HepG2 (cell line): ENCODE results near the gene MAFF. TPM values are rescaled to one million over a fixed set of nuclear protein-coding genes. Genes with fewer than 3 reads are reported as not detected.

ENCODE experiments used
- ATAC-seq: fragments of 200-7000 bp; cut with Tn5 transposase; 3 replicates; pipeline ENCODE4 v1.9.1; 2020; ENCODE audit warnings: mild to moderate bottlenecking, moderate library complexity
- BruUV-seq: library from RNA; stranded (reverse); fragments of 400-500 nt; replicated peaks from 2 replicates; lab custom pipeline; 2021; lab: Mats Ljungman, UMichigan
- CTCF ChIA-PET: fragments of 300-600 bp; formaldehyde crosslinking; extraction: SDS; loops from one replicate; lab custom pipeline; 2021; ENCODE audit warnings: low total read pairs, inconsistent platforms, low intra/inter-chr PET ratio; lab: Yijun Ruan, JAX
- POLR2A ChIA-PET: fragments of 350-600 bp; sonication (Branson Sonifier 250); formaldehyde crosslinking; loops from one replicate; lab custom pipeline; 2020; ENCODE audit warnings: antibody characterized with exemption, inconsistent platforms; lab: Yijun Ruan, JAX
- DNase-seq: peaks from one replicate; pipeline ENCODE4 v3.0.0-alpha.2; 2015; ENCODE audit warnings: low spot score
- FAIRE-seq: peaks from 3 replicates; lab custom pipeline; 2011; peaks lifted over from hg19 to GRCh38; lab: Jason Lieb, UNC
- H2AFZ ChIP-seq: one replicate; pipeline ENCODE4 v1.6.1; 2011; ENCODE audit warnings: low read length, inconsistent platforms
- H3K27ac ChIP-seq: fragments of 300-600 bp; 3 replicates; pipeline ENCODE4 v1.8.0; 2011; ENCODE audit warnings: mixed run types, mild to moderate bottlenecking, mixed read lengths, low read length, inconsistent platforms; ENCODE audit not compliant: insufficient read depth; ENCODE audit errors: extremely low read length
- H3K27me3 ChIP-seq, 2 experiments: fragments of 200-600 bp in 1 of 2; 2 replicates in 1 of 2; 3 replicates in 1 of 2; pipeline versions ENCODE4 v1.6.0 to v1.8.0; 2011; ENCODE audit warnings: low read length in 2 of 2, mild to moderate bottlenecking in 2 of 2, moderate library complexity in 2 of 2, inconsistent platforms in 1 of 2; ENCODE audit not compliant: insufficient read depth in 2 of 2, control insufficient read depth in 1 of 2
- H3K36me3 ChIP-seq, 2 experiments: fragments of 200-600 bp in 1 of 2; replicated peaks in 1 of 2; 2 replicates in 1 of 2; 3 replicates in 1 of 2; pipeline versions ENCODE4 v1.5.1 to v1.8.0; 2011; ENCODE audit warnings: low read length in 2 of 2, inconsistent platforms in 1 of 2; ENCODE audit not compliant: insufficient read depth in 2 of 2, control insufficient read depth in 1 of 2
- H3K4me1 ChIP-seq: 2 replicates; pipeline ENCODE4 v1.5.1; 2012; ENCODE audit warnings: low read length, inconsistent platforms; ENCODE audit not compliant: insufficient read depth
- H3K4me2 ChIP-seq: 2 replicates; pipeline ENCODE4 v1.6.0; 2011; ENCODE audit warnings: low read depth, low read length, inconsistent platforms
- H3K4me3 ChIP-seq, 3 experiments: fragments of 200-600 bp in 1 of 3; sonication (generic), shearing (Covaris generic) in 1 of 3; replicated peaks in 1 of 3; 2 replicates each; pipeline ENCODE4 v1.5.1; 2011 to 2016; ENCODE audit warnings: low read length in 3 of 3, inconsistent platforms in 2 of 3, low read depth in 2 of 3, mild to moderate bottlenecking in 2 of 3, control low read depth in 1 of 3, mixed read lengths in 1 of 3; ENCODE audit not compliant: insufficient read depth in 1 of 3
- H3K79me2 ChIP-seq: one replicate; pipeline ENCODE4 v1.6.1; 2011; ENCODE audit warnings: low read length, inconsistent platforms; ENCODE audit not compliant: insufficient read depth
- H3K9ac ChIP-seq: 2 replicates; pipeline ENCODE4 v1.6.0; 2011; ENCODE audit warnings: mild to moderate bottlenecking, low read depth, low read length, inconsistent platforms; ENCODE audit not compliant: insufficient read depth
- H3K9me3 ChIP-seq: 2 replicates; pipeline ENCODE4 v1.5.1; 2012; ENCODE audit warnings: mild to moderate bottlenecking, low read length
- H4K20me1 ChIP-seq: 2 replicates; pipeline ENCODE4 v1.6.0; 2011; ENCODE audit warnings: inconsistent platforms, mild to moderate bottlenecking, low read length, moderate library complexity; ENCODE audit not compliant: insufficient read depth
- ARNT ChIP-seq: fragments of 450-650 bp; IDR thresholded peaks from 2 replicates; pipeline ENCODE4 v1.6.1; 2017
- CHCHD3 ChIP-seq: sonication (generic); formaldehyde crosslinking; IDR thresholded peaks from 2 replicates; pipeline ENCODE4 v1.8.0; 2022; ENCODE audit warnings: mild to moderate bottlenecking, missing genetic modification reagents, moderate library complexity
- CREB1 ChIP-seq, 2 experiments: fragments of 450-650 bp in 1 of 2; IDR thresholded peaks; 2 replicates each; pipeline ENCODE4 v1.6.1; 2016 to 2017; ENCODE audit warnings: control low read depth in 1 of 2, mild to moderate bottlenecking in 1 of 2, missing compliant biosample characterization in 1 of 2, missing genetic modification characterization in 1 of 2
- FOSL1 ChIP-seq: sonication (generic); formaldehyde crosslinking; IDR thresholded peaks from 2 replicates; pipeline ENCODE4 v1.9.0; 2021; ENCODE audit warnings: missing genetic modification reagents, borderline replicate concordance
- GFI1 ChIP-seq: sonication (generic); formaldehyde crosslinking; IDR thresholded peaks from 2 replicates; pipeline ENCODE4 v1.5.0; 2020; ENCODE audit warnings: missing genetic modification reagents, mild to moderate bottlenecking, borderline replicate concordance
- MZF1 ChIP-seq: sonication (generic); formaldehyde crosslinking; IDR thresholded peaks from 2 replicates; pipeline ENCODE4 v1.8.1; 2023; ENCODE audit warnings: mild to moderate bottlenecking, missing genetic modification reagents, borderline replicate concordance
- NFKBIZ ChIP-seq: IDR thresholded peaks from 2 replicates; pipeline ENCODE4 v1.6.1; 2018; ENCODE audit warnings: missing genetic modification reagents, missing compliant biosample characterization
- PHB2 ChIP-seq: fragments of 450-650 bp; IDR thresholded peaks from 2 replicates; pipeline ENCODE4 v1.6.1; 2018; ENCODE audit not compliant: partially characterized antibody
- ZNF263 ChIP-seq: sonication (generic); formaldehyde crosslinking; IDR thresholded peaks from 2 replicates; pipeline ENCODE4 v1.4.0; 2020; ENCODE audit warnings: missing genetic modification reagents
- ZNF749 ChIP-seq: sonication (generic); formaldehyde crosslinking; IDR thresholded peaks from 2 replicates; pipeline ENCODE4 v1.8.0; 2022; ENCODE audit warnings: mild to moderate bottlenecking, missing genetic modification reagents, moderate library complexity, borderline replicate concordance
- WGBS: methylation state at CpG from one replicate; pipeline ENCODE4 v1.1.6; 2017; ENCODE audit warnings: low lambda C conversion rate; 5-methylcytosine and 5-hydroxymethylcytosine counted together
- in situ Hi-C: cut with HindIII; loops from 2 replicates; pipeline ENCODE4 v1.10.0; 2017; ENCODE audit warnings: low pct_unique_long_range_greater_than_20kb; ENCODE audit not compliant: extremely low pct_ligation_motif_present
- intact Hi-C: fragments of 100-400 bp; cut with micrococcal nuclease; formaldehyde crosslinking; loops from one replicate; pipeline ENCODE4 v1.10.0; 2022; ENCODE audit not compliant: unreplicated experiment
- polyA plus RNA-seq, 8 experiments: library from polyadenylated mRNA; depleted of rRNA in 3 of 8; stranded (reverse) in 7 of 8; unstranded in 1 of 8; fragments of >200 nt; fragmentation: Illumina TruSeq in 4 of 8; extraction: Trizol in 4 of 8; gene quantifications; 2 replicates each; pipeline versions ENCODE4 v1.2.1 to v1.2.3, GENCODE V29; 2011 to 2016; ENCODE audit warnings: low read depth in 4 of 8, missing spikeins in 1 of 8, mixed read lengths in 1 of 8; ENCODE audit not compliant: insufficient read depth in 1 of 8
- total RNA-seq, 5 experiments: library from RNA; depleted of rRNA; stranded (reverse); fragments of >200 nt; fragmentation: Illumina TruSeq; extraction: Trizol; gene quantifications; 2 replicates each; pipeline ENCODE4 v1.2.3, GENCODE V29; 2016; ENCODE audit warnings: low read depth in 1 of 5
- TF ChIP-seq, protein P1 (sequence below): sonication (generic); formaldehyde crosslinking; IDR thresholded peaks from 2 replicates; pipeline ENCODE4 v1.4.0; 2020; ENCODE audit warnings: missing genetic modification reagents, borderline replicate concordance
- TF ChIP-seq, protein P2 (sequence below): sonication (generic); formaldehyde crosslinking; IDR thresholded peaks from 2 replicates; pipeline ENCODE4; 2020; ENCODE audit warnings: missing genetic modification reagents, mild to moderate bottlenecking, borderline replicate concordance
- TF ChIP-seq, protein P3 (sequence below): sonication (generic); formaldehyde crosslinking; IDR thresholded peaks from 2 replicates; pipeline ENCODE4 v1.4.0; 2020; ENCODE audit warnings: missing genetic modification reagents

Gene MAFF
- total and polyA plus RNA-seq, 2 of the 13 experiments (the other 11 are each of a cell fraction or from before 2014, with no cell fraction given): 5.4 to 14.3 TPM

DNA sequence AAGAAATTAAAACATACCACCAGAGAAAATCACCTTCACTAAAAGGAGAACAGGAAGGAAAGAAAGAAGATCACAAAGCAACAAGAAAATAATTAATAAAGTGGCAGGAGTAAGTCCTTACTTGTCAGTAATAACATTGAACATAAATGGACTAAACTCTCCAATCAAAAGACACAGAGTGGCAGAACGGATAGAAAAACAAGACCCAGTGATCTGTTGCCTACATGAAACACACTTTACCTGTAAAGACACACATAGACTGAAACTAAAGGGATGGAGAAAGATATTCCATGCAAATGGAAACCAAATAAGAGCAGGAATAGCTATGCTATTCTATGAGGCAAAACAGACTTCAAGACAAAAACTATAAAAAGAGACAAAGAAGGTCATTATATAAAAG lies 46.1 kb upstream of the MAFF start:
- no peaks in the 10 kb centered on the region for H3K79me2 ChIP-seq
- H2AFZ ChIP-seq: no peak overlapping the region
- H3K9ac ChIP-seq: no peak overlapping the region
- H3K4me3 ChIP-seq: no peak overlapping the region
- ATAC-seq (no peak), DNase-seq (no peak), FAIRE-seq (no peak)
- H3K9me3 ChIP-seq: no peaks in the 10 kb centered on the region
- in situ Hi-C loops: no loop called here
- no peak for TF ChIP-seq PHB2
- TF ChIP-seq GFI1: no peak
- no peak for TF ChIP-seq ZNF749 (CRISPR knock-in tag)
- TF ChIP-seq, protein P1, sequence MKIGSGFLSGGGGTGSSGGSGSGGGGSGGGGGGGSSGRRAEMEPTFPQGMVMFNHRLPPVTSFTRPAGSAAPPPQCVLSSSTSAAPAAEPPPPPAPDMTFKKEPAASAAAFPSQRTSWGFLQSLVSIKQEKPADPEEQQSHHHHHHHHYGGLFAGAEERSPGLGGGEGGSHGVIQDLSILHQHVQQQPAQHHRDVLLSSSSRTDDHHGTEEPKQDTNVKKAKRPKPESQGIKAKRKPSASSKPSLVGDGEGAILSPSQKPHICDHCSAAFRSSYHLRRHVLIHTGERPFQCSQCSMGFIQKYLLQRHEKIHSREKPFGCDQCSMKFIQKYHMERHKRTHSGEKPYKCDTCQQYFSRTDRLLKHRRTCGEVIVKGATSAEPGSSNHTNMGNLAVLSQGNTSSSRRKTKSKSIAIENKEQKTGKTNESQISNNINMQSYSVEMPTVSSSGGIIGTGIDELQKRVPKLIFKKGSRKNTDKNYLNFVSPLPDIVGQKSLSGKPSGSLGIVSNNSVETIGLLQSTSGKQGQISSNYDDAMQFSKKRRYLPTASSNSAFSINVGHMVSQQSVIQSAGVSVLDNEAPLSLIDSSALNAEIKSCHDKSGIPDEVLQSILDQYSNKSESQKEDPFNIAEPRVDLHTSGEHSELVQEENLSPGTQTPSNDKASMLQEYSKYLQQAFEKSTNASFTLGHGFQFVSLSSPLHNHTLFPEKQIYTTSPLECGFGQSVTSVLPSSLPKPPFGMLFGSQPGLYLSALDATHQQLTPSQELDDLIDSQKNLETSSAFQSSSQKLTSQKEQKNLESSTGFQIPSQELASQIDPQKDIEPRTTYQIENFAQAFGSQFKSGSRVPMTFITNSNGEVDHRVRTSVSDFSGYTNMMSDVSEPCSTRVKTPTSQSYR (CRISPR knock-in tag): no peak
- TF ChIP-seq FOSL1 (CRISPR knock-in tag): no peak
- no peak for TF ChIP-seq NFKBIZ (CRISPR knock-in tag)
- no peak for TF ChIP-seq CREB1 (IDR thresholded peaks at IDR 0.05)
- no peak for TF ChIP-seq CREB1 (CRISPR knock-in tag; IDR thresholded peaks at IDR 0.05)
- TF ChIP-seq ARNT: no peak
- no peak for TF ChIP-seq ZNF263 (CRISPR knock-in tag)
- TF ChIP-seq CHCHD3 (CRISPR knock-in tag): no peak
- TF ChIP-seq, protein P2, sequence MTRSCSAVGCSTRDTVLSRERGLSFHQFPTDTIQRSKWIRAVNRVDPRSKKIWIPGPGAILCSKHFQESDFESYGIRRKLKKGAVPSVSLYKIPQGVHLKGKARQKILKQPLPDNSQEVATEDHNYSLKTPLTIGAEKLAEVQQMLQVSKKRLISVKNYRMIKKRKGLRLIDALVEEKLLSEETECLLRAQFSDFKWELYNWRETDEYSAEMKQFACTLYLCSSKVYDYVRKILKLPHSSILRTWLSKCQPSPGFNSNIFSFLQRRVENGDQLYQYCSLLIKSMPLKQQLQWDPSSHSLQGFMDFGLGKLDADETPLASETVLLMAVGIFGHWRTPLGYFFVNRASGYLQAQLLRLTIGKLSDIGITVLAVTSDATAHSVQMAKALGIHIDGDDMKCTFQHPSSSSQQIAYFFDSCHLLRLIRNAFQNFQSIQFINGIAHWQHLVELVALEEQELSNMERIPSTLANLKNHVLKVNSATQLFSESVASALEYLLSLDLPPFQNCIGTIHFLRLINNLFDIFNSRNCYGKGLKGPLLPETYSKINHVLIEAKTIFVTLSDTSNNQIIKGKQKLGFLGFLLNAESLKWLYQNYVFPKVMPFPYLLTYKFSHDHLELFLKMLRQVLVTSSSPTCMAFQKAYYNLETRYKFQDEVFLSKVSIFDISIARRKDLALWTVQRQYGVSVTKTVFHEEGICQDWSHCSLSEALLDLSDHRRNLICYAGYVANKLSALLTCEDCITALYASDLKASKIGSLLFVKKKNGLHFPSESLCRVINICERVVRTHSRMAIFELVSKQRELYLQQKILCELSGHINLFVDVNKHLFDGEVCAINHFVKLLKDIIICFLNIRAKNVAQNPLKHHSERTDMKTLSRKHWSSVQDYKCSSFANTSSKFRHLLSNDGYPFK: no peak
- no peak for TF ChIP-seq MZF1 (CRISPR knock-in tag)
- TF ChIP-seq, protein P3, sequence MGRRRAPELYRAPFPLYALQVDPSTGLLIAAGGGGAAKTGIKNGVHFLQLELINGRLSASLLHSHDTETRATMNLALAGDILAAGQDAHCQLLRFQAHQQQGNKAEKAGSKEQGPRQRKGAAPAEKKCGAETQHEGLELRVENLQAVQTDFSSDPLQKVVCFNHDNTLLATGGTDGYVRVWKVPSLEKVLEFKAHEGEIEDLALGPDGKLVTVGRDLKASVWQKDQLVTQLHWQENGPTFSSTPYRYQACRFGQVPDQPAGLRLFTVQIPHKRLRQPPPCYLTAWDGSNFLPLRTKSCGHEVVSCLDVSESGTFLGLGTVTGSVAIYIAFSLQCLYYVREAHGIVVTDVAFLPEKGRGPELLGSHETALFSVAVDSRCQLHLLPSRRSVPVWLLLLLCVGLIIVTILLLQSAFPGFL (CRISPR knock-in tag): no peak
- H3K4me2 ChIP-seq: no peak overlapping the region
- intact Hi-C loops: no loop called here
- ChIA-PET POLR2A (no interaction called here), CTCF (no interaction called here)
- 97% methylated on average over 1 of the region's 1 CpG for WGBS
- no peak overlapping the region for H3K27ac ChIP-seq
- H3K36me3 ChIP-seq: no peaks in the 10 kb centered on the region
- H3K27me3 ChIP-seq: no peaks in the 10 kb centered on the region
- peaks cover 28% of the 10 kb centered on the region for H3K4me1 ChIP-seq
- no TSS peak for BruUV-seq
- no peaks in the 10 kb centered on the region for H4K20me1 ChIP-seq
